ENCODE data around the gene HM13.
"Not testable (repeated sequence)": the region's sequence is repeated elsewhere in the genome, so short reads cannot be mapped to it uniquely, and the experiment has no call there.

The HM13 gene

DNA sequence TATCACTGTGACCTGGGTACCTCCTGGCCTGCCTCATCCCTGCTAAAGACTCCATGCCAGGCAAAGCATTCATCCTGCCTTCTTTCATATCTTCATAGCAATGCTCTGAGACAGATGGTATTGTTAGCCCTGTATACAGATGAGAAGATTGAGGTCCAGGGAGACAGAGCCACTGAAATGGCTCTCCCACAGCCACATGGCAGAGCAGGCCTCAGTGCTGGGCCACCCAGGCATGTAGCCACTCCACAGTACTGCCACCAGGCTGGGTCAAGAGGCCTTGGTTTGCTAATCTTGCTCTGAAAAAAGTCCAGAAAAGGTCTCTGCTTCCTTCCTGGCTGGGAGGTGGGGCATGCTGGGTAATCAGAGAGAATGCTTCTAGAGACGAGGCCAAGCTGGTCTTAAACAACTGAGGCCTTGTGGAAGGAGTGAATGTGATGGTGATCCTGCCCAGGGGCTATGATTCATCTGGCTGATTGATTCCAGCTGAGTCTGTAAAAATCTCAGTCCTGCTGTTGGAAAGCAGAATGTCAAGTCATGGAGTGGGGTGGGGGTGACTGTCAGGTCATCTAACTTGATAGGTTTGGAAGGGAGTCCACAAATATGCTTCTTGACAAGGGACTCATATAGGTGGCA, 29.8 kb downstream of the HM13 start:
- no peak for DNase-seq

GRCh38 chr20:31544600-31544999, 30.4 kb downstream of the HM13 start:
- no peak for DNase-seq

- not testable (repeated sequence) for DNase-seq
Observed at GRCh38 chr20:31545621-31546040, 31.4 kb downstream of the HM13 start.

DNA sequence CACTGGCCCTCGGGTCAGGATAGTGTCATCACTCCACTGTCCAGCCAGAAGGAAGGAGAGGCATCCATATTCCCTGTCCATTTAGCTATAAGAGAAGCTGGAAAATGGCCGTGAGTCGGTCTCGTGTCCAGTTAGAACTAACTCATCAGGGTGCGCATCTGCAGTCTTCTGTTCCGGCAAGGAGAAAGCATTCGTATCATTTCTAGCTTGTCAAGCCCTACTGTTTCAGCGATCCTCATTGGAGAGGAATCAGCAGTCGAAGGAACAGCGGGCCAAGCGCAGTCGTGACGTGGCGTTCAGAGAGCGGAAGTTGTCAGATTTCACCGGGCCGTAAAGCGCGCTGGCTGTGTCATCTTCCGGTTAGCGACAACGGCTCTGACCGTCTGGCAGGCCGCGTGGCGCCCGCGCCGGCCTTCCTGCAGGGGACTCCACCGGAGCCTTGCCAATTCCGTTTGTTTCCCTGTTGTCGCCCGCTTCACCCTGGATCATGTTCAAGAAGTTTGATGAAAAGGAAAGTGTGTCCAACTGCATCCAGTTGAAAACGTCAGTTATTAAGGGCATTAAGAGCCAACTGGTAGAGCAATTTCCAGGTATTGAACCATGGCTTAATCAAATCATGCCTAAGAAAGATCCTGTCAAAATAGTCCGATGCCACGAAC, 32.9 kb downstream of the HM13 start:
- peak; percentile 87 for DNase-seq

DNA sequence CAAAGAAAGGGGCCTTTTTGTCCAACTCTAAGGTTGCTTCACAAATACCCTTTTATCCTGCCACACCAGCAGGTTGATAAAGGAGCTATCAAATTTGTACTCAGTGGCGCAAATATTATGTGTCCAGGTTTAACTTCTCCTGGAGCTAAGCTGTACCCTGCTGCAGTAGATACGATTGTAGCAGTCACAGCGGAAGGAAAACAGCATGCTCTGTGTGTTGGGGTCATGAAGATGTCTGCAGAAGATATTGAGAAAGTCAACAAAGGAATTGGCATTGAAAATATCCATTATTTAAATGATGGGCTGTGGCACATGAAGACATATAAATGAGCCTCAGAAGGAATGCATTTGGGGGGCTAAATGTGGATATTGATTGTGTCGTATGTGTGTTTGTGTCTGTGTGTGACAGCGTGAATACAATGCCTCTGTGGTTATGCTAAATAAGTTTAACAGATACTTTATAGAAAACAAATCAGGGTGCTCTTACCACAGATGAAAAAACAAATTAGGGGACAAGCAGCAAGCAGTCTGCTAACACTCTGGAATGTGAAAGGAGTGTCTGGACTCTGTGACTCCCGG, 33.6 kb downstream of the HM13 start:
- no peak for DNase-seq

GRCh38 chr20:31548820-31549512, 34.7 kb downstream of the HM13 start:
- no peak for DNase-seq

DNA sequence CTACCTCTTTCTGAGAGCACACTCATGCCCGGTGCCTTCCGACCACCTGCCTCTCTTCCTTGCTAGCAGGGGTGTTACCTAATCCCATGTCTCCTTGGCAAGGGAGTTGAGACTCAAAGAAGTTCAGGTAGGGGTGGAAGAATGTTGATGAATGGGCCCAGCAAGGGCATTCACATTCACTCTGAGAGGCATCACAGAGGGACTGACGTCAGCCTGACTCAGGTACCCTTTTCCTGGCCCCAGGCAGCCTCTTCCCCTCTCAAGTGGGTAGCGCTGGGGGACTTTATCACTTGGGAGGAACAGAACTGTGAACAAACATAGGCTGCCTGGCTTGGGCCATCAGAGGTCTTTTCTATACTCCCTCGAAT, 35.3 kb downstream of the HM13 start:
- DNase-seq: no peak

- no peak for DNase-seq
Observed at GRCh38 chr20:31550099-31550498, 35.9 kb downstream of the HM13 start.

- DNase-seq: no peak
Observed at GRCh38 chr20:31551163-31552081, 37.2 kb downstream of the HM13 start.

GRCh38 chr20:31555203-31555775, 41.0 kb downstream of the HM13 start:
- DNase-seq: no peak

- DNase-seq: no peak
Observed at GRCh38 chr20:31559704-31560093, 45.5 kb downstream of the HM13 start.

DNA sequence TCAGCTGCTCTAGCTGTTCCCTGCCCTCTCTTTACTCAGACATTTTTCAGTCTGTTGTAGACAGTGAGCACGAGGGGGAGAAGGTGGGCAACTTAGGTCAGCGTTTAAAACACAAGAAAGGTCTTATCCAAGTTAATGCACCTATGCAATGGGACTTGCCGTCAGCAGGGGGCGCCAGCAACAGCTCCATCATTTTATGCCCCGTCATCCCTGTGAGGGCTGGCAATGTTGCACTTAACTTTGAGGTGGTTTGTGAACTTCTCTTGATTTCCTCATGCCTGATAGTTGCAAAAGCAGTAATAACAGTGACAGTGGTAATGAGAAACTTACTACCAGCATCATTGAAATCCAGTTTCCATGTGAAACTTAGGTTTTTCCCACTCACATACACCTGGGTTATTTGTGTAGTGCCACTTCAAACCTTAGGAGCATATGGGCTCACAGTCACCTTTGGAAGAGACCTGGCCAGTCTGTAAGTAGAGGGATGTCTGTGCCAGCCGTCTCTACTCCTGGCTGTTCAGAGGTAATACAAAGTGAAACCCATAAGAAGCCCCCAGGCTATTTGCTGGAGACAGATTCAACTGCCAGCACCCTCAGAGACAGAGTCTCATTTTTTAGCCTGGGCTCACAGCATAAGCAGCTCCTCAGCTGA, 46.0 kb downstream of the HM13 start:
- peak; percentile 69 for DNase-seq

- no peak for DNase-seq
Observed at GRCh38 chr20:31560746-31561598, 46.7 kb downstream of the HM13 start.

DNA sequence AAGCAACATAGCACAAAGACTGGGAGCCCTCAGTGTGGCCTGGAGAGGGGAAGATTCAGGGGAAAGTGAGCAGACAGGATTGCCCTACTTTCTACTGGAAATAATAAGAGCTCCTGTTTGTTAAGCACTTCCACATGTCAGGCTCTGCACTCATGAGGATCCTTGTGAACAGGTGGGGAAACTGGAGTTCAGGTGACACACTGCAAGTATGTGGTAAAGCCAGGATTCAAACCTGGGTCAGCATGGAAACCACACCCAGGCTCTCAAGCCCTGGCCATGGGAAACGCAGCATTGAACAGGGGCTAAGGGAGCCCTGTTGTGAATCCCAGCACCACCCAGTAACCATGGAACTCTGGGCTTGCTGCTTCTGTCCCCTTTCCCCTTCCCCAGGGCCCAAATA, 48.0 kb downstream of the HM13 start:
- DNase-seq: no peak

GRCh38 chr20:31564284-31564683, 50.0 kb downstream of the HM13 start:
- no peak for DNase-seq

- DNase-seq: peak; percentile 77
Observed at GRCh38 chr20:31565699-31566318, 51.6 kb downstream of the HM13 start.

- DNase-seq: no peak
Observed at GRCh38 chr20:31566319-31566657, 52.0 kb downstream of the HM13 start.

GRCh38 chr20:31566658-31567379, 52.6 kb downstream of the HM13 start:
- peak; percentile 99 for DNase-seq

DNA sequence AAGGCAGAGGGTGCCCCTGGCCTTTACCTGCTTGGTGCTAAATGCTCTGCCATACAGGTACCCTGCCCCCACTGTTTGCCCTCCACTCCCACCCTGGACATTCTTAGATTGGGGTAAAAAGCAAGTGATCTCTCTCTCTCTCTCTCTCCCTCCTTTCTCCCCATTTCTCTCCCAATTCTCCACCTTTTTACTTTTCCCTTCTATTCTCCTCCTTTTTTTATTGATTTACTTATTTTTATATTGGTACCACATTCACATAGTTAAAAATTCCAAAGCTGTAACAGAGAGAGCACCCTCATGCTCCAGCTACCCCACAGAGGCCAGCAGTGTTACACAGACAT, 53.1 kb downstream of the HM13 start:
- DNase-seq: no peak

Data from NCI-H146 (cell line).